HepG2 (cell line): ENCODE data around the gene TAS1R3.

ENCODE experiments used
- CEBPB ChIP-seq: IDR thresholded peaks from 2 replicates; pipeline ENCODE4 v1.6.1; 2011; ENCODE audit warnings: low read depth, low read length, improper control_type of control experiment, borderline replicate concordance
- KLF16 ChIP-seq, 2 experiments: sonication (generic) in 1 of 2; formaldehyde crosslinking in 1 of 2; IDR thresholded peaks; 2 replicates each; pipeline versions ENCODE4 v1.6.1 to v1.8.0; 2016 to 2023; ENCODE audit warnings: missing genetic modification reagents in 2 of 2, missing compliant biosample characterization in 1 of 2
- REL ChIP-seq: sonication (generic); formaldehyde crosslinking; conservative IDR thresholded peaks from 2 replicates; pipeline ENCODE4 v1.8.0; 2022; ENCODE audit warnings: mild to moderate bottlenecking, missing genetic modification reagents, moderate library complexity
- ZNF44 ChIP-seq: sonication (generic); formaldehyde crosslinking; IDR thresholded peaks from 2 replicates; pipeline ENCODE4 v1.5.1; 2020; ENCODE audit warnings: mild to moderate bottlenecking, missing genetic modification reagents
- TF ChIP-seq, protein P1 (sequence below): conservative IDR thresholded peaks from 2 replicates; pipeline ENCODE4 v1.6.1; 2018; ENCODE audit warnings: missing genetic modification reagents

DNA sequence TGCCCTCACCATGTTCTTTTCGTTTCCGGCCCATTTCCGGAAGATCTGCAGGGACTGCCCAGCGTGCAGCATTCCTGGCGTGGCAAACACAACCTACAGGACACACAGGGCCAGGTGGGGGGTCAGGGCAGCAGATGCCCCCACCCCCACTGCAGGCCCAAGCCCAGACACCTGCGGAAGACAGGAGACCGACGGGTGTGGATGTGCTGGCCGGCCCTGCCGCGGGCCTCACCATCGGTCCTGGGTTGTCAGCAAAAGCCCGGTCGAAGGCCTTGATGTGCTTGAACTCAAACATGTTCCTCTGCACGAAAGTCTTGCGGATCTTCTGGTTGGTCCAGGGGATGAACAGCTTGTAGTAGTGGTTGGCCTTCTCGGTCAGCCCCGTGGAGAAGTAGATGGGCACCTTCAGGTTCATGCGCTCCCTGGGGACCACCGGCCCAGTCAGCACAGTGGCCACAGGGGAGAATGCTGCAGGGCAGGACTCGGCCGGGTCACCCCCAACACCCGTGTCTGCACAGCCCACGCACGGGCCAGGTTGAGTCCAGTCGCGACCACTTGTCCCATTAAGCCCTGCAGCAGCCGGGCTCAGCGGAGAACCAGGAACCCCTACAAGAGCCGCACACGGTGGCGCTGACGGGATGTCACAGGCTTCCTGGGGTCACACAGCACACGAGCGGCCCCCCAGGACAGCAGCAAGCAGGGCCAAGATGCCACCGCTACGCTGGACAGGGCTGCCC, 17.4 kb upstream of the TAS1R3 start:
- TF ChIP-seq, protein P1, sequence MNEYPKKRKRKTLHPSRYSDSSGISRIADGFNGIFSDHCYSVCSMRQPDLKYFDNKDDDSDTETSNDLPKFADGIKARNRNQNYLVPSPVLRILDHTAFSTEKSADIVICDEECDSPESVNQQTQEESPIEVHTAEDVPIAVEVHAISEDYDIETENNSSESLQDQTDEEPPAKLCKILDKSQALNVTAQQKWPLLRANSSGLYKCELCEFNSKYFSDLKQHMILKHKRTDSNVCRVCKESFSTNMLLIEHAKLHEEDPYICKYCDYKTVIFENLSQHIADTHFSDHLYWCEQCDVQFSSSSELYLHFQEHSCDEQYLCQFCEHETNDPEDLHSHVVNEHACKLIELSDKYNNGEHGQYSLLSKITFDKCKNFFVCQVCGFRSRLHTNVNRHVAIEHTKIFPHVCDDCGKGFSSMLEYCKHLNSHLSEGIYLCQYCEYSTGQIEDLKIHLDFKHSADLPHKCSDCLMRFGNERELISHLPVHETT (CRISPR knock-in tag) = no peak
- no peak for TF ChIP-seq REL (CRISPR knock-in tag)
- no peak for TF ChIP-seq KLF16 (CRISPR knock-in tag; IDR thresholded peaks at IDR 0.05)
- TF ChIP-seq ZNF44 = no peak
- TF ChIP-seq CEBPB = no peak
